GM10248 (cell line): ENCODE results near the gene ROM1.
"Not testable (repeated sequence)": the region's sequence is repeated elsewhere in the genome, so short reads cannot be mapped to it uniquely, and the experiment has no call there.

Experiments used
- CTCF ChIA-PET: fragments of 300-600 bp; sonication (Branson Sonifier 250); formaldehyde crosslinking; extraction: SDS; loops from one replicate; lab custom pipeline; 2021; ENCODE audit warnings: antibody characterized with exemption; lab: Yijun Ruan, JAX
- POLR2A ChIA-PET: fragments of 350-650 bp; sonication (Branson Sonifier 250); formaldehyde crosslinking; extraction: SDS; loops from one replicate; lab custom pipeline; 2020; ENCODE audit warnings: antibody characterized with exemption; lab: Yijun Ruan, JAX
- DNase-seq: peaks from one replicate; pipeline ENCODE4 v3.0.0; 2012; ENCODE audit errors: extremely low spot score
- CTCF ChIP-seq: IDR thresholded peaks from 2 replicates; pipeline ENCODE4 v1.5.1; 2012; ENCODE audit warnings: mild to moderate bottlenecking, low read depth; ENCODE audit errors: extremely low read depth, missing control alignments, control extremely low read depth

Gene ROM1

GRCh38 chr11:62612366-62613290 is at the start of gene ROM1, which contains the start of gene EML3:
ROM1 (plus strand) TSS chr11:62613257; CDS start chr11:62613282, 25 bp downstream.
EML3 (minus strand) TSS chr11:62612775; CDS start chr11:62612457, 318 bp downstream.
- ChIA-PET POLR2A (interaction anchor here (1.3 to 1.6 kb wide), 2 partner anchors 21 to 52 kb away, joined by 6 to 9 read pairs; partner anchors contain the start of genes C11orf98, CSKMT and TUT1), CTCF (interaction anchor here (0.7 to 5.3 kb wide), 28 partner anchors 8 to 241 kb away, joined by 3 to 50 read pairs (median 4); partner anchors contain the start of genes B3GAT3, BSCL2, C11orf98 and CSKMT)
- peak; percentile 92 for DNase-seq
- peak; percentile 87 for TF ChIP-seq CTCF

- no peak for TF ChIP-seq CTCF
- ChIA-PET CTCF (interaction anchor here (1.2 to 4.4 kb wide), 5 partner anchors 8 to 140 kb away, joined by 3 to 20 read pairs (median 5); no protein-coding TSS in a partner anchor), POLR2A (interaction anchor here (1.0 kb wide), 1 partner anchor 9 kb away, joined by 3 read pairs; the partner anchor contains the start of gene EEF1G)
- DNase-seq, result no peak
Observed at GRCh38 chr11:62565100-62565802, 47.8 kb upstream of the ROM1 start.

GRCh38 chr11:62566247-62566646 is 46.8 kb upstream of the ROM1 start:
- POLR2A ChIA-PET, result interaction anchor here (0.6 to 1.3 kb wide), 2 partner anchors 9 to 185 kb away, joined by 3 to 4 read pairs; no protein-coding TSS in a partner anchor

GRCh38 chr11:62567018-62567633 is 45.9 kb upstream of the ROM1 start:
- ChIA-PET POLR2A (interaction anchor here (0.6 to 1.3 kb wide), 3 partner anchors 9 to 184 kb away, joined by 3 to 4 read pairs (median 3); partner anchors contain the start of genes C11orf98 and CSKMT), CTCF (interaction anchor here (0.8 to 2.5 kb wide), 4 partner anchors 20 to 219 kb away, joined by 3 to 9 read pairs (median 6); partner anchors contain the start of gene AHNAK)
- TF ChIP-seq CTCF, result no peak
- no peak for DNase-seq

More at GRCh38 chr11:62566247-62566646, 46.8 kb upstream of the ROM1 start:
- CTCF ChIA-PET, result interaction anchor here (0.8 to 4.4 kb wide), 8 partner anchors 9 to 141 kb away, joined by 3 to 20 read pairs (median 4); partner anchors contain the start of gene AHNAK
- DNase-seq, result no peak
- TF ChIP-seq CTCF, result no peak

GRCh38 chr11:62569611-62570010 is 43.4 kb upstream of the ROM1 start:
- CTCF ChIA-PET, result interaction anchor here (1.2 to 4.7 kb wide), 4 partner anchors 10 to 145 kb away, joined by 3 to 52 read pairs (median 6); no protein-coding TSS in a partner anchor
- POLR2A ChIA-PET, result interaction anchor here (0.7 to 2.0 kb wide), 2 partner anchors 16 to 22 kb away, joined by 3 to 7 read pairs; partner anchors contain the start of gene TUT1
- DNase-seq, result no peak
- TF ChIP-seq CTCF, result no peak

- POLR2A ChIA-PET, result interaction anchor here (0.6 to 2.0 kb wide), 3 partner anchors 19 to 202 kb away, joined by 3 to 7 read pairs (median 5); partner anchors contain the start of gene TUT1
- CTCF ChIA-PET, result interaction anchor here (1.5 to 4.7 kb wide), 2 partner anchors 12 to 146 kb away, joined by 8 to 52 read pairs; no protein-coding TSS in a partner anchor
- DNase-seq, result not testable (repeated sequence)
Observed at GRCh38 chr11:62570903-62571302, 42.2 kb upstream of the ROM1 start.

- ChIA-PET POLR2A (interaction anchor here (1.1 kb wide), 1 partner anchor 20 kb away, joined by 3 read pairs; no protein-coding TSS in a partner anchor), CTCF (interaction anchor here (1.5 to 4.7 kb wide), 2 partner anchors 12 to 147 kb away, joined by 8 to 52 read pairs; no protein-coding TSS in a partner anchor)
- not testable (repeated sequence) for DNase-seq
Observed at GRCh38 chr11:62571493-62571892, 41.6 kb upstream of the ROM1 start.
